Activated naive CD4-positive, alpha-beta T cell treated with anti-CD3 and anti-CD28 coated beads, Interleukin-2, amount 50 U/mL, for 72 hours (primary cell): ENCODE data around the gene LRP11. TPM values are rescaled to one million over a fixed set of nuclear protein-coding genes. Genes with fewer than 3 reads are reported as not detected.

Experiments used
- ATAC-seq, 2 donors: fragments of 150-1000 bp; cut with Tn5 transposase; 2 replicates each; pipeline ENCODE4 v1.10.0; 2021; ENCODE audit warnings: mild to moderate bottlenecking in 2 of 2, moderate library complexity in 2 of 2
- DNase-seq, 2 donors: peaks; one replicate each; pipeline ENCODE4 v3.0.0; 2021 to 2022; ENCODE audit warnings: low spot score in 2 of 2
- H3K27ac Mint-ChIP-seq, 2 donors: one replicate each; pipeline ENCODE4 v1.8.0; 2022; ENCODE audit warnings: mild to moderate bottlenecking in 2 of 2, mixed read lengths in 2 of 2
- H3K36me3 Mint-ChIP-seq, 2 donors: one replicate each; pipeline ENCODE4 v1.8.0; 2022; ENCODE audit warnings: mixed read lengths in 2 of 2
- H3K9me3 Mint-ChIP-seq, 2 donors: one replicate each; pipeline ENCODE4 v1.8.0; 2022; ENCODE audit warnings: mixed read lengths in 2 of 2
- total RNA-seq, 2 donors: library from RNA; stranded (reverse); gene quantifications; one replicate each; pipeline ENCODE4 v1.2.3, GENCODE V29; 2022

Gene LRP11
- total RNA-seq, 2 donors from 2014 or later: 3.6 to 4.1 TPM

- ATAC-seq (no peak), DNase-seq (no peak)
- no peak overlapping the region for H3K27ac Mint-ChIP-seq
- no peaks in the 10 kb centered on the region for H3K9me3 Mint-ChIP-seq
- H3K36me3 Mint-ChIP-seq: peaks cover 5 to 12% of the 10 kb centered on the region in 2 donors
These were observed 80.6 kb downstream of the LRP11 start for GRCh38 chr6:149783551-149783950.

GRCh38 chr6:149782337-149782736 lies 81.8 kb downstream of the LRP11 start:
- H3K27ac Mint-ChIP-seq: no peak overlapping the region
- DNase-seq: no peak
- no peaks in the 10 kb centered on the region for H3K9me3 Mint-ChIP-seq
- ATAC-seq: no peak
- H3K36me3 Mint-ChIP-seq: peaks cover 5 to 12% of the 10 kb centered on the region in 2 donors

- peaks cover 5 to 12% of the 10 kb centered on the region in 2 donors for H3K36me3 Mint-ChIP-seq
- no peak for ATAC-seq
- no peaks in the 10 kb centered on the region for H3K9me3 Mint-ChIP-seq
These were observed 82.4 kb downstream of the LRP11 start for GRCh38 chr6:149781715-149782114.

GRCh38 chr6:149779644-149779963 lies 84.6 kb downstream of the LRP11 start:
- DNase-seq: no peak
- H3K36me3 Mint-ChIP-seq: peaks cover 5 to 17% of the 10 kb centered on the region in 2 donors
- H3K9me3 Mint-ChIP-seq: no peaks in the 10 kb centered on the region
- H3K27ac Mint-ChIP-seq: no peak overlapping the region
- ATAC-seq: no peak

More at GRCh38 chr6:149781715-149782114, 82.4 kb downstream of the LRP11 start:
- DNase-seq: no peak
- H3K27ac Mint-ChIP-seq: no peak overlapping the region

- Mint-ChIP-seq H3K36me3 (peaks cover 5 to 17% of the 10 kb centered on the region in 2 donors), H3K9me3 (no peaks in the 10 kb centered on the region), H3K27ac (no peak overlapping the region)
- ATAC-seq: no peak
- no peak for DNase-seq
These were observed 86.5 kb downstream of the LRP11 start for GRCh38 chr6:149777624-149778023.

- Mint-ChIP-seq H3K9me3 (no peaks in the 10 kb centered on the region), H3K27ac (no peak overlapping the region), H3K36me3 (peaks cover 0 to 22% of the 10 kb centered on the region in 2 donors)
- DNase-seq: no peak
- ATAC-seq: no peak
These were observed 92.2 kb downstream of the LRP11 start for GRCh38 chr6:149771925-149772324.

- ATAC-seq (no peak), DNase-seq (no peak)
- peaks cover 0 to under 1% of the 10 kb centered on the region in 2 donors for H3K9me3 Mint-ChIP-seq
- no peak overlapping the region for H3K27ac Mint-ChIP-seq
- H3K36me3 Mint-ChIP-seq: peaks cover 3 to 29% of the 10 kb centered on the region in 2 donors
These were observed 93.0 kb downstream of the LRP11 start for GRCh38 chr6:149771185-149771584.

- DNase-seq (no peak), ATAC-seq (no peak)
- H3K27ac Mint-ChIP-seq: no peak overlapping the region
- peaks cover 4 to 5% of the 10 kb centered on the region in 2 donors for H3K9me3 Mint-ChIP-seq
- peaks cover 7 to 29% of the 10 kb centered on the region in 2 donors for H3K36me3 Mint-ChIP-seq
These were observed 94.5 kb downstream of the LRP11 start for GRCh38 chr6:149769676-149770075.

Other genes starting within 250 kb of the LRP11 start
- gene KATNA1, start 215.6 kb downstream of the LRP11 start, total RNA-seq: 10 to 100 TPM; 19.8 to 26.1 TPM
- gene LATS1, start 146.3 kb downstream of the LRP11 start, total RNA-seq: 10 to 100 TPM; 21.9 to 29.4 TPM
- 10 to 100 TPM; 77.1 to 98.5 TPM for gene NUP43, start 117.8 kb downstream of the LRP11 start, total RNA-seq
- 10 to 100 TPM; 70.7 to 86.9 TPM for gene PCMT1, start 114.6 kb downstream of the LRP11 start, total RNA-seq
- under 1 TPM in 1 of 2 donors, not detected in 1; 0.11 TPM for gene RAET1E, start 33.8 kb upstream of the LRP11 start, total RNA-seq
- gene RAET1G, start 58.8 kb upstream of the LRP11 start, total RNA-seq: not detected
- gene ULBP2, start 77.7 kb upstream of the LRP11 start, total RNA-seq: under 1 TPM; 0.18 to 0.66 TPM
- gene ULBP1, start 99.6 kb upstream of the LRP11 start, total RNA-seq: under 1 TPM; 0.77 to 0.99 TPM
- not detected for gene RAET1L, start 161.2 kb upstream of the LRP11 start, total RNA-seq
- gene ULBP3, start 204.8 kb upstream of the LRP11 start, total RNA-seq: not detected